Prostate gland (tissue), 2 donors: ENCODE measurements around the gene FAM83C. TPM values are rescaled to one million over a fixed set of nuclear protein-coding genes. Genes with fewer than 3 reads are reported as not detected.

ENCODE experiments used
- DNase-seq: peaks from one replicate; pipeline ENCODE4 v3.0.0-alpha.2; 2019; ENCODE audit warnings: low spot score
- H3K27ac ChIP-seq, 2 donors: fragments of 200-600 bp; sonication (generic); 2 replicates each; pipeline ENCODE4 v1.5.1; 2017 to 2019
- H3K27me3 ChIP-seq: fragments of 200-600 bp; sonication (generic); replicated peaks from 2 replicates; pipeline ENCODE4 v1.5.1; 2019; ENCODE audit not compliant: insufficient read depth
- H3K36me3 ChIP-seq, 2 donors: fragments of 200-600 bp; sonication (generic); 1 replicate in 1 of 2; 2 replicates in 1 of 2; pipeline versions ENCODE4 v1.5.1 to v1.8.1; 2017 to 2019
- H3K4me1 ChIP-seq: fragments of 200-600 bp; sonication (generic); replicated peaks from 2 replicates; pipeline ENCODE4 v1.5.1; 2019
- H3K4me3 ChIP-seq, 2 donors: fragments of 200-600 bp; sonication (generic); 2 replicates each; pipeline ENCODE4 v1.5.1; 2017 to 2019
- H3K9me3 ChIP-seq: fragments of 200-600 bp; sonication (generic); 2 replicates; pipeline ENCODE4 v1.5.1; 2017
- POLR2A ChIP-seq: fragments of 450-650 bp; IDR thresholded peaks from one replicate; pipeline ENCODE4 v1.6.1; 2016; ENCODE audit warnings: antibody characterized with exemption, mild to moderate bottlenecking
- POLR2AphosphoS5 ChIP-seq: sonication (generic); formaldehyde crosslinking; IDR thresholded peaks from one replicate; pipeline ENCODE4 v1.6.1; 2017; ENCODE audit warnings: antibody characterized with exemption
- WGBS: methylation state at CpG from one replicate; pipeline ENCODE4 v1.1.5; 2018; 5-methylcytosine and 5-hydroxymethylcytosine counted together
- intact Hi-C: fragments of 100-400 bp; cut with DNase I; formaldehyde crosslinking; loops from one replicate; pipeline ENCODE4 v1.14.2; 2022
- total RNA-seq, 2 donors: library from RNA; depleted of rRNA; stranded (reverse); fragments of >200 nt; gene quantifications; one replicate each; pipeline ENCODE4 v1.1.0, GENCODE V29; 2016
- TF ChIP-seq, protein P1 (sequence below), 4 experiments: fragments of 200-600 bp in 2 of 4; fragments of 450-650 bp in 2 of 4; sonication (generic) in 2 of 4; IDR thresholded peaks; 1 replicate in 3 of 4; 2 replicates in 1 of 4; pipeline ENCODE4 v1.5.1; 2016 to 2019; ENCODE audit warnings: antibody characterized with exemption in 4 of 4, mild to moderate bottlenecking in 2 of 4, moderate library complexity in 2 of 4

Gene FAM83C
- total RNA-seq, 2 donors from 2014 or later: 0.28 to 0.36 TPM

DNA sequence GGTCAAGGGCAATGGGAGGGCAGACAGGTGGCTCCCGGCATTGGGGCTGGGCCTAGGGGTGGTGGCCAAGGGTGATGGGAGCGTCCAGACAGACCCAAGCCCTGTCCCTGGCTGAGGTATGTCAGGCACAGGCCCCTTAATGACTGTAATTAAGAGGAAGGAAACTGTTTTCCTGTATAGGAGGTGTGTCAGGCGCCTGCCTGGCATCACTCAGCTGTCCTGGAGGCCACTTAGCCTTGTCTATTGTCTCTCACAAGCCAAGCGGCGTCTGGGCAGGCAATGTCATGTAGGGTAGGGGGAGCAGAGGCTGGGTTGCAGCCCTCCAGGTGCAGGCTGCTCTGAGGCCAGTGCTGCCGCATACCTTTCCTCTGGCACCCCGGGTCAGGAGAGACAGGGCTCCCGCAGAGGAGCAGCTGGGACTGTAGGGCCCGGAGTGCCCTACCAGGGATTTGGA is 3.9 kb upstream of the FAM83C start:
- H3K4me1 ChIP-seq: no peaks in the 10 kb centered on the region
- no peak for TF ChIP-seq POLR2A
- TF ChIP-seq POLR2AphosphoS5: no peak
- TF ChIP-seq, protein P1, sequence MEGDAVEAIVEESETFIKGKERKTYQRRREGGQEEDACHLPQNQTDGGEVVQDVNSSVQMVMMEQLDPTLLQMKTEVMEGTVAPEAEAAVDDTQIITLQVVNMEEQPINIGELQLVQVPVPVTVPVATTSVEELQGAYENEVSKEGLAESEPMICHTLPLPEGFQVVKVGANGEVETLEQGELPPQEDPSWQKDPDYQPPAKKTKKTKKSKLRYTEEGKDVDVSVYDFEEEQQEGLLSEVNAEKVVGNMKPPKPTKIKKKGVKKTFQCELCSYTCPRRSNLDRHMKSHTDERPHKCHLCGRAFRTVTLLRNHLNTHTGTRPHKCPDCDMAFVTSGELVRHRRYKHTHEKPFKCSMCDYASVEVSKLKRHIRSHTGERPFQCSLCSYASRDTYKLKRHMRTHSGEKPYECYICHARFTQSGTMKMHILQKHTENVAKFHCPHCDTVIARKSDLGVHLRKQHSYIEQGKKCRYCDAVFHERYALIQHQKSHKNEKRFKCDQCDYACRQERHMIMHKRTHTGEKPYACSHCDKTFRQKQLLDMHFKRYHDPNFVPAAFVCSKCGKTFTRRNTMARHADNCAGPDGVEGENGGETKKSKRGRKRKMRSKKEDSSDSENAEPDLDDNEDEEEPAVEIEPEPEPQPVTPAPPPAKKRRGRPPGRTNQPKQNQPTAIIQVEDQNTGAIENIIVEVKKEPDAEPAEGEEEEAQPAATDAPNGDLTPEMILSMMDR (IDR thresholded peaks at IDR 0.05): no peak
- H3K36me3 ChIP-seq: no peaks in the 10 kb centered on the region
- H3K9me3 ChIP-seq: no peaks in the 10 kb centered on the region
- no peak overlapping the region for H3K4me3 ChIP-seq
- no peaks in the 10 kb centered on the region for H3K27me3 ChIP-seq
- no peak overlapping the region for H3K27ac ChIP-seq
- 62% methylated on average over 9 of the region's 9 CpGs for WGBS
- intact Hi-C loops: no loop called here
- no peak for DNase-seq

DNA sequence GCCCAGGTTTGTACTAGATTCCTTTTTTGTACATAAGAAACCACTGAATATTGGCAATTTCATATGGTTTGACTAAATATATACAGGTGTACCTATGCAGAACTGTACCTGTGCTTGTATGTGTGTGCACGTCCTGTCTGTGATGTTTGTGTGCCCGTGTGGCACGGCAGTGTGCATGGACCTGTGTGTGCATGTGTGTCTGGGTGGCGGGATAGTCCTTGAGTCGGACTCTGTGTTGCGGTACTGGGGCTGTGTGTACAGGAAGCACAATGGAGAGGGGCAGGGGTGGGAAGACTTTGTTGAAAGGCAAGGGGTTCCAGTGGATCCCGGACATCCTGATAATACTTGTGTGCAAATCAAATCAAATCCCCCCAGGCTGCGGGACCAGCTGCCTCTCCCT is 3.4 kb upstream of the FAM83C start:
- H3K4me1 ChIP-seq: no peaks in the 10 kb centered on the region
- no peaks in the 10 kb centered on the region for H3K27me3 ChIP-seq
- no peak overlapping the region for H3K4me3 ChIP-seq
- H3K27ac ChIP-seq: no peak overlapping the region
- TF ChIP-seq POLR2A (no peak), POLR2AphosphoS5 (no peak)
- TF ChIP-seq, protein P1 (IDR thresholded peaks at IDR 0.05): no peak
- H3K36me3 ChIP-seq: no peaks in the 10 kb centered on the region
- intact Hi-C loops: no loop called here
- no peak for DNase-seq
- 86% methylated on average over 8 of the region's 8 CpGs for WGBS
- H3K9me3 ChIP-seq: no peaks in the 10 kb centered on the region

DNA sequence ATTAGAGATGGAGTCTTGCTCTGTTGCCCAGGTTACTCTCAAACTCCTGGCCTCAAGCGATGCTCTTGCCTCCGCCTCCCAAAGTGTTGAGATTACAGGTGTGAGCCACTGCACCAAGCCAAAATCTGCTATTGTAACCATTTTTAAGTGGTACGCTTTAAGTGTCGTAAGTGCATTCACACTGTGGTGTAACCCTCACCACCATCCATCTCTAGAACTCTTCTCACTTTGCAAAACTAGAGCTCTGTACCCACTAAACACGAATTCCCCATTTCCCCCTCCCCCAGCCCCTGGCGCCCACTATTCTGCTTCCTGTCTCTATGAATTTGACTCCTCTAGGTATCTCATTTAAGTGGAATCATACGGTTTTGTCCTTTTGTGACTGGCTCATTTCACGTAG is 2.8 kb upstream of the FAM83C start:
- TF ChIP-seq POLR2AphosphoS5 (no peak), POLR2A (no peak)
- TF ChIP-seq, protein P1 (IDR thresholded peaks at IDR 0.05): no peak
- WGBS: 83% methylated on average over 8 of the region's 8 CpGs
- Histone ChIP-seq H3K4me1 (no peaks in the 10 kb centered on the region), H3K4me3 (no peak overlapping the region), H3K27ac (no peak overlapping the region), H3K36me3 (no peaks in the 10 kb centered on the region), H3K9me3 (no peaks in the 10 kb centered on the region), H3K27me3 (no peaks in the 10 kb centered on the region)
- DNase-seq: no peak
- intact Hi-C loops: no loop called here

DNA sequence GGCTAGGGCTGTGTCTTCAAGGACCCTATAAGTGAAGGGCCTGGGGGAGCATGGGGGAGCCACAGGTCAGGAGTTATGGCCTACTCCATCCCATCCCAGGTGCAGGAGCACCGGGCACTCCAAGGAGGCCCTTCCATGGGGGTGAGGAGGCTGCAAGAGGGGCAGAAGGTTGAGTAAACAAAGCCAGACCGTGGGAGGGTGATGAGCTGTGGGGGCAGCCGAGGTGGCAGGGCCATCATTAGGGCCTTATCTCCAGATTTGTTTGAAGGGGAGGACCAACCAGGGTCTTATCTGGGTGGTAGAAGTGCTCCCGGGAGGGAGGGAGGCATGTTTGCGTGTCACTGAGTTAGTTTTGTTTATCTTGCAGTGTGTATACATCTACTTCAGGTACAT is 2.1 kb upstream of the FAM83C start:
- no peaks in the 10 kb centered on the region for H3K36me3 ChIP-seq
- H3K4me3 ChIP-seq: no peak overlapping the region
- H3K27me3 ChIP-seq: no peaks in the 10 kb centered on the region
- 53% methylated on average over 5 of the region's 5 CpGs for WGBS
- no peaks in the 10 kb centered on the region for H3K4me1 ChIP-seq
- H3K9me3 ChIP-seq: no peaks in the 10 kb centered on the region
- intact Hi-C loops: no loop called here
- no peak overlapping the region for H3K27ac ChIP-seq
- no peak for DNase-seq
- TF ChIP-seq, protein P1 (IDR thresholded peaks at IDR 0.05): no peak
- TF ChIP-seq POLR2A (no peak), POLR2AphosphoS5 (no peak)

DNA sequence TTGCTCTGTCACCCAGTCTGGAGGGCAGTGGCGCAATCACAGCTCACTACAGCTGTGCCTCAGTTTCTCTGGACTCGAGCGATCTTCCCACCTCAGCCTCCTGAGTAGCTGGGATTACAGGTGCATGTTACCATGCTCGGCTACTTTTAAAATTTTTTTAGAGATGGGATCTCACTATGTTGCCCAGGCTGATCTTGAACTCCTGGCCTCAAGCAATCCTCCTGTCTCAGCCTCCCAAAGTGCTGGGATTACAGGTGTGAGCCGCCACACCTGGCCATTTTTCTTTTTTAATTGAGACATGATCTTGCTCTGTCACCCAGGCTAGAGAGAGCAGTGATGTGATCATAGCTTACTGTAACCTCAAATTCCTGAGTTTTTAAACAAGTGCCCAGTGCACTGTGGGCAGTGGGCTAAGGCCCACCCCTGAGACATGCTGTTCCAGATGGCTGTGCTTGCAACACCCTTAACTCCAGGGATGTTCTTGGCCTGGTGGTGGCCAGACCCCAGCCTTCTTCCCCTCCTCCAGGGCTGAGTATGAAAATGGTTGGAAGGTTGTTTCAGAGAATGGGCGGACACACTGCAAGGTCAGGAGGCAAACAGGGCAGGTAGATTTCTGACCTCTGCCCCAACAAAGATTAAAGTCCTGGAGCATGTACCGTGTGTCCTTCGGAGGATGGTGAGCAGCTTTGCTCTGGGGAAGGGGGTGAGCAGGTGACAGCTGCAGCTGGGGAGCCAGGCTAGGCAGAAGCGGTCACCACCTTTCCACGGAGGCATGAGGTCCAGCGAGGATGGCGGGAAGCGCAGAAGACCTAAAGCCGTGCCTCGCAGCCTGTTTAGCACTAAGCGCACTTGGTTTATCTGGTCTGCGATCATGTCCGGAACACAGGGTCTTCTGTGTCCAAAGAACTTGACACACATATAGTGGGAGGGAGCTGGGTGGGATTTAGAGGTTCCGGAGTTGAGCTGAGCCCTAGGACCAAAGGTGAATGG is 1.4 kb upstream of the FAM83C start:
- Histone ChIP-seq H3K27me3 (no peaks in the 10 kb centered on the region), H3K4me3 (no peak overlapping the region), H3K9me3 (no peaks in the 10 kb centered on the region), H3K36me3 (no peaks in the 10 kb centered on the region), H3K27ac (no peak overlapping the region), H3K4me1 (no peaks in the 10 kb centered on the region)
- TF ChIP-seq, protein P1 (IDR thresholded peaks at IDR 0.05): no peak
- TF ChIP-seq POLR2A: no peak
- TF ChIP-seq POLR2AphosphoS5: no peak
- intact Hi-C loops: no loop called here
- no peak for DNase-seq
- WGBS: 91% methylated on average over 19 of the region's 19 CpGs
